SK-N-SH (cell line): ENCODE results near the gene PTCHD4. TPM values are rescaled to one million over a fixed set of nuclear protein-coding genes. Genes with fewer than 3 reads are reported as not detected.

Experiments used
- CTCF ChIA-PET: fragments of 300-600, 350-600 bp; formaldehyde crosslinking; extraction: SDS; loops from one replicate; lab custom pipeline; 2021; lab: Yijun Ruan, JAX
- POLR2A ChIA-PET: fragments of 350-600 bp; sonication (Branson Sonifier 250); formaldehyde crosslinking; extraction: SDS; loops from one replicate; lab custom pipeline; 2020; ENCODE audit warnings: antibody characterized with exemption, inconsistent platforms; lab: Yijun Ruan, JAX
- DNase-seq: peaks from one replicate; pipeline ENCODE4 v3.0.0; 2012
- H2AFZ ChIP-seq: fragments of 200-600 bp; sonication (generic); 2 replicates; pipeline ENCODE4 v1.8.1; 2016; ENCODE audit warnings: antibody characterized with exemption, mild to moderate bottlenecking, low read depth
- H3F3A ChIP-seq: fragments of 200-600 bp; sonication (generic); replicated peaks from 2 replicates; pipeline ENCODE3; 2016; ENCODE audit warnings: antibody characterized with exemption, mild to moderate bottlenecking; ENCODE audit not compliant: insufficient read depth
- H3K27ac ChIP-seq, 2 experiments: fragments of 200-500 bp in 1 of 2; fragments of 200-600 bp in 1 of 2; sonication (Bioruptor generic) in 1 of 2; sonication (generic), shearing (Covaris generic) in 1 of 2; 2 replicates each; pipeline versions ENCODE4 v1.5.1 to v1.6.1; 2014 to 2016; ENCODE audit warnings: low read depth in 2 of 2, inconsistent platforms in 1 of 2, low read length in 1 of 2, mild to moderate bottlenecking in 1 of 2, mixed read lengths in 1 of 2
- H3K27me3 ChIP-seq: fragments of 200-600 bp; sonication (generic), shearing (Covaris generic); 2 replicates; pipeline ENCODE4 v1.6.1; 2016; ENCODE audit warnings: mixed run types; ENCODE audit not compliant: insufficient read depth
- H3K36me3 ChIP-seq, 2 experiments: fragments of 200-500 bp in 1 of 2; fragments of 200-600 bp in 1 of 2; sonication (Bioruptor generic) in 1 of 2; sonication (generic) in 1 of 2; replicated peaks in 1 of 2; 2 replicates each; pipeline versions ENCODE3 to v1.5.1; 2014 to 2016; ENCODE audit warnings: low read length in 1 of 2, mild to moderate bottlenecking in 1 of 2; ENCODE audit not compliant: insufficient read depth in 2 of 2, control insufficient read depth in 1 of 2
- H3K4me1 ChIP-seq, 2 experiments: fragments of 200-500 bp in 1 of 2; fragments of 200-600 bp in 1 of 2; sonication (Bioruptor generic) in 1 of 2; sonication (generic), shearing (Covaris generic) in 1 of 2; 2 replicates each; pipeline versions ENCODE4 v1.5.1 to v1.6.1; 2014 to 2016; ENCODE audit warnings: low read depth in 1 of 2, low read length in 1 of 2, mixed run types in 1 of 2; ENCODE audit not compliant: insufficient read depth in 2 of 2, control insufficient read depth in 1 of 2
- H3K4me2 ChIP-seq: fragments of 200-600 bp; sonication (generic), shearing (Covaris generic); 2 replicates; pipeline ENCODE4 v1.6.1; 2017; ENCODE audit warnings: mixed run types
- H3K4me3 ChIP-seq, 2 experiments: fragments of 200-500 bp in 1 of 2; fragments of 200-600 bp in 1 of 2; sonication (Bioruptor generic) in 1 of 2; sonication (generic), shearing (Covaris generic) in 1 of 2; 2 replicates each; pipeline versions ENCODE4 v1.5.1 to v1.8.1; 2014 to 2016; ENCODE audit warnings: low read depth in 2 of 2, inconsistent platforms in 1 of 2, low read length in 1 of 2, mild to moderate bottlenecking in 1 of 2, mixed read lengths in 1 of 2, moderate library complexity in 1 of 2
- H3K79me2 ChIP-seq: fragments of 200-600 bp; sonication (generic); 2 replicates; pipeline ENCODE4 v1.8.1; 2017; ENCODE audit warnings: mild to moderate bottlenecking; ENCODE audit not compliant: insufficient read depth
- H3K9ac ChIP-seq: fragments of 200-600 bp; sonication (generic); 2 replicates; pipeline ENCODE4 v1.6.1; 2017; ENCODE audit warnings: mixed run types
- H3K9me2 ChIP-seq: fragments of 200-600 bp; sonication (generic); 2 replicates; pipeline ENCODE4 v1.6.1; 2017; ENCODE audit warnings: mixed run types
- H3K9me3 ChIP-seq: fragments of 200-600 bp; sonication (generic); 2 replicates; pipeline ENCODE4 v1.6.1; 2017; ENCODE audit warnings: mixed run types, mild to moderate bottlenecking, moderate library complexity
- H4K20me1 ChIP-seq: fragments of 200-600 bp; sonication (generic); 2 replicates; pipeline ENCODE4 v1.6.1; 2017; ENCODE audit warnings: mild to moderate bottlenecking, mixed run types; ENCODE audit not compliant: insufficient read depth
- CHD2 ChIP-seq: fragments of 150-350 bp; IDR thresholded peaks from 2 replicates; pipeline ENCODE4 v1.6.1; 2018; ENCODE audit warnings: low read length; ENCODE audit not compliant: partially characterized antibody
- ELF1 ChIP-seq: IDR thresholded peaks from 2 replicates; pipeline ENCODE4 v1.4.0; 2012
- EP300 ChIP-seq, 2 experiments: IDR thresholded peaks; 2 replicates each; pipeline versions ENCODE4 v1.4.0 to v1.6.1; 2012; ENCODE audit warnings: borderline replicate concordance in 1 of 2, low read depth in 1 of 2, low read length in 1 of 2
- EZH2phosphoT487 ChIP-seq: fragments of 200-600 bp; sonication (generic); IDR thresholded peaks from 2 replicates; pipeline ENCODE4 v1.6.1; 2017; ENCODE audit warnings: low read depth, mixed run types, mild to moderate bottlenecking, antibody characterized with exemption, moderate library complexity, borderline replicate concordance
- FOSL2 ChIP-seq: IDR thresholded peaks from 2 replicates; pipeline ENCODE4 v1.4.0; 2012; ENCODE audit warnings: low read depth, mild to moderate bottlenecking, moderate library complexity, borderline replicate concordance
- GABPA ChIP-seq: IDR thresholded peaks from 2 replicates; pipeline ENCODE4 v1.4.0; 2012; ENCODE audit warnings: low read depth, mild to moderate bottlenecking
- GATA2 ChIP-seq: sonication (generic); formaldehyde crosslinking; IDR thresholded peaks from 2 replicates; pipeline ENCODE4 v1.5.0; 2020; ENCODE audit warnings: mild to moderate bottlenecking, missing genetic modification reagents
- JUND ChIP-seq: IDR thresholded peaks from 2 replicates; pipeline ENCODE4 v1.4.0; 2012
- MXI1 ChIP-seq: IDR thresholded peaks from 2 replicates; pipeline ENCODE4 v1.6.1; 2012; ENCODE audit warnings: mild to moderate bottlenecking, low read depth, low read length, improper control_type of control experiment
- NFIC ChIP-seq: IDR thresholded peaks from 2 replicates; pipeline ENCODE4 v1.4.0; 2012; ENCODE audit warnings: borderline replicate concordance
- POLR2AphosphoS5 ChIP-seq: IDR thresholded peaks from 2 replicates; pipeline ENCODE4 v1.6.1; 2012; ENCODE audit warnings: low read depth, low read length
- RFX5 ChIP-seq: IDR thresholded peaks from 2 replicates; pipeline ENCODE4 v1.6.1; 2012; ENCODE audit warnings: mild to moderate bottlenecking, improper control_type of control experiment, low read length
- RXRA ChIP-seq: IDR thresholded peaks from 2 replicates; pipeline ENCODE4 v1.4.0; 2012; ENCODE audit warnings: low read depth, mild to moderate bottlenecking, borderline replicate concordance
- SIN3A ChIP-seq: IDR thresholded peaks from 2 replicates; pipeline ENCODE4 v1.6.1; 2012; ENCODE audit warnings: low read depth, mild to moderate bottlenecking, low read length, moderate library complexity, borderline replicate concordance
- TAF1 ChIP-seq: IDR thresholded peaks from 2 replicates; pipeline ENCODE4 v1.6.1; 2012; ENCODE audit warnings: low read depth, mild to moderate bottlenecking, low read length, moderate library complexity, borderline replicate concordance
- YY1 ChIP-seq: IDR thresholded peaks from 2 replicates; pipeline ENCODE4 v1.4.0; 2012; ENCODE audit warnings: low read depth, mild to moderate bottlenecking
- WGBS: methylation state at CpG from one replicate; pipeline ENCODE4 v1.1.6; 2017; ENCODE audit warnings: low lambda C conversion rate; 5-methylcytosine and 5-hydroxymethylcytosine counted together
- polyA plus RNA-seq, 3 experiments: library from polyadenylated mRNA; depleted of rRNA; stranded (reverse); fragments of >200 nt; gene quantifications; 2 replicates each; pipeline ENCODE4 v1.2.3, GENCODE V29; 2012
- TF ChIP-seq, protein P1 (sequence below): fragments of 200-600 bp; sonication (generic); IDR thresholded peaks from 2 replicates; pipeline ENCODE4 v1.6.1; 2017; ENCODE audit warnings: antibody characterized with exemption, mild to moderate bottlenecking, moderate library complexity

PTCHD4 gene
- polyA plus RNA-seq, 1 of the 3 experiments (the other 2 are of a cell fraction), result 4.0 TPM

DNA sequence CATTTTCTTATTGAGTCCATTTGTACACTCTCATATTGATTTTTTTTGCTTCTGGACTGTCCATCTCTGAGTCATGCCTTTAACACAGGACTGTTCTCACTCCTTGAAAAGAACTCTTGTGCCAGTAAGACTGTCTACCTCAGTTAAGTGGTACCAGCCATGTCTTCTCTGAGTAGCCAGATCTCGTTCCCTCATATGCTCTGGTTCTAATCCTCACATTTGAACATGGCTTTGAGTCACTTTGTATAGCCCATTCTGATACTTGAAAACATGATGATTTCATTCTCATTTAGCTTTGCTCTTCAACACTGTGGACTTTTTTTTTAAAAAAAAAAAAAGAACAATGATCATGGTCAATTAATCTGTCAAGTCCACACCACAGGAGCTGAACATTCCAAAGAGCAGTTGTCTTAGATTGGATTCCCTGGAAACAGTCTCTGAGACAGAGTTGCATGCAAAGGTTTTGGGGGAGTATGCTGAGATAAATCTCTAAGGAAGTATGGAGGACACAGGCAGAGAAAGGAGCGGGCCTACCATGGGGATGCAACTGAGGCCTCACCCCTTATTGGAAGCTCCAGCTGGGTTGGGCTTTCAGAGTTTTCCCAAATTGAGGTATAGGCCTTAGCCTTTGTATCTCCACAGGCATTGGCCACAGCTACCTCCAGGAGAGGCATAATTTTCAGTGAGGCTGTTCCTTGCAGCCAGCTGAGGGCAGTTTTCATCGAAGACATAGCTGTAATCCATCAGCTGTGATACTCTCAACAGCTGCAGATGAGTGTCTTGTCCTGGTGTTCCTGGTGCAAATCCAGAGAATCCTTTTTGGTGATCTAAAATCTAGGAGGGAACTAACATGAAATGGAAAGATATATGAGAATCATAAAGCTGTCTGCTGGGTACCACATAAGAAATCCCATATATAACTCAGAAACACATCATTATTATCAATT is 6.0 kb upstream of the PTCHD4 start:
- no peak overlapping the region for H3K27ac ChIP-seq
- H3K9ac ChIP-seq, result no peak overlapping the region
- ChIA-PET POLR2A (no interaction called here), CTCF (no interaction called here)
- no peaks in the 10 kb centered on the region for H3K4me1 ChIP-seq
- H3K4me2 ChIP-seq, result no peak overlapping the region
- H3K27me3 ChIP-seq, result no peaks in the 10 kb centered on the region
- no peaks in the 10 kb centered on the region for H3F3A ChIP-seq
- H3K79me2 ChIP-seq, result no peaks in the 10 kb centered on the region
- no peaks in the 10 kb centered on the region for H3K9me3 ChIP-seq
- no peaks in the 10 kb centered on the region for H3K36me3 ChIP-seq
- H2AFZ ChIP-seq, result no peak overlapping the region
- 43% methylated on average over 3 of the region's 3 CpGs for WGBS
- no peak for DNase-seq
- TF ChIP-seq CHD2 (no peak), FOSL2 (no peak), EP300 (IDR thresholded peaks at IDR 0.05; ENCODE audit: borderline replicate concordance in 1 of 2, low read depth in 1 of 2, low read length in 1 of 2) (no peak), RXRA (no peak), SIN3A (no peak), MXI1 (no peak), EZH2phosphoT487 (no peak), GABPA (no peak), YY1 (no peak), ELF1 (no peak), JUND (no peak), GATA2 (no peak)
- TF ChIP-seq, protein P1, sequence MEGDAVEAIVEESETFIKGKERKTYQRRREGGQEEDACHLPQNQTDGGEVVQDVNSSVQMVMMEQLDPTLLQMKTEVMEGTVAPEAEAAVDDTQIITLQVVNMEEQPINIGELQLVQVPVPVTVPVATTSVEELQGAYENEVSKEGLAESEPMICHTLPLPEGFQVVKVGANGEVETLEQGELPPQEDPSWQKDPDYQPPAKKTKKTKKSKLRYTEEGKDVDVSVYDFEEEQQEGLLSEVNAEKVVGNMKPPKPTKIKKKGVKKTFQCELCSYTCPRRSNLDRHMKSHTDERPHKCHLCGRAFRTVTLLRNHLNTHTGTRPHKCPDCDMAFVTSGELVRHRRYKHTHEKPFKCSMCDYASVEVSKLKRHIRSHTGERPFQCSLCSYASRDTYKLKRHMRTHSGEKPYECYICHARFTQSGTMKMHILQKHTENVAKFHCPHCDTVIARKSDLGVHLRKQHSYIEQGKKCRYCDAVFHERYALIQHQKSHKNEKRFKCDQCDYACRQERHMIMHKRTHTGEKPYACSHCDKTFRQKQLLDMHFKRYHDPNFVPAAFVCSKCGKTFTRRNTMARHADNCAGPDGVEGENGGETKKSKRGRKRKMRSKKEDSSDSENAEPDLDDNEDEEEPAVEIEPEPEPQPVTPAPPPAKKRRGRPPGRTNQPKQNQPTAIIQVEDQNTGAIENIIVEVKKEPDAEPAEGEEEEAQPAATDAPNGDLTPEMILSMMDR, result no peak
- H3K4me3 ChIP-seq, result no peak overlapping the region
- H3K9me2 ChIP-seq, result no peaks in the 10 kb centered on the region
- no peaks in the 10 kb centered on the region for H4K20me1 ChIP-seq

DNA sequence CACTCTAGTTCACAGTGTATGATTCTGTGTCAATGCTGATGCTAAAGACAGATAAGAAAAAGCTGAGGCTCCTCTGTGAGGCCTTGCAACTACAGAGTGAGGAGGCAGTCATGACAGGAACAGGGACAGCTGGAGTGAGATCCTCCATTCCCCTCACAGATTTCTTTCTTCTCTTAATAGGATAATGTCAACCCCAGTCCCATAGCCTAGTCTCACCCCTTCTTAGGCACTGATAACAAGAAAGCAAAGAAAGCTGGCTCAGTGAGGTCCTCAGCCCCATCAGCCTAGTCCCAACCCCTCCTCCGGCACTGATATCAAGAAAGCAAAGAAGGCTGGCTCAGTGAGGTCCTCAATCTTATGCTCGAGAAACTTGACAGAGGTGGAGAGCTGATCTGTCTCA is 2.1 kb upstream of the PTCHD4 start:
- H3K27ac ChIP-seq, result no peak overlapping the region
- no peaks in the 10 kb centered on the region for H3K9me2 ChIP-seq
- no peak for DNase-seq
- TF ChIP-seq ELF1 (no peak), NFIC (no peak), POLR2AphosphoS5 (no peak), RFX5 (no peak), TAF1 (no peak)
- no peaks in the 10 kb centered on the region for H4K20me1 ChIP-seq
- CTCF ChIA-PET, result no interaction called here
- POLR2A ChIA-PET, result no interaction called here
- H3K9me3 ChIP-seq, result no peaks in the 10 kb centered on the region
- WGBS, result 31% methylated on average over 2 of the region's 2 CpGs
- H3K9ac ChIP-seq, result no peak overlapping the region
- no peak overlapping the region for H3K4me3 ChIP-seq
- no peaks in the 10 kb centered on the region for H3K36me3 ChIP-seq
- no peak overlapping the region for H3K4me2 ChIP-seq
- peak overlapping the region; percentile 4 for H2AFZ ChIP-seq
- H3K79me2 ChIP-seq, result peaks cover 29% of the 10 kb centered on the region
- H3K4me1 ChIP-seq, result peaks cover 0 to 2% of the 10 kb centered on the region in 2 experiments; a peak in 2 of 4 replicates
- no peaks in the 10 kb centered on the region for H3F3A ChIP-seq
- H3K27me3 ChIP-seq, result no peaks in the 10 kb centered on the region
